HG02938 (cell line): ENCODE data around the gene OXNAD1.

ENCODE experiments used
- ATAC-seq: cut with Tn5 transposase; IDR thresholded peaks from one replicate; pipeline ENCODE4 v1.9.1; 2021; ENCODE audit warnings: mild to moderate bottlenecking, moderate library complexity; ENCODE audit not compliant: unreplicated experiment

The OXNAD1 gene

DNA sequence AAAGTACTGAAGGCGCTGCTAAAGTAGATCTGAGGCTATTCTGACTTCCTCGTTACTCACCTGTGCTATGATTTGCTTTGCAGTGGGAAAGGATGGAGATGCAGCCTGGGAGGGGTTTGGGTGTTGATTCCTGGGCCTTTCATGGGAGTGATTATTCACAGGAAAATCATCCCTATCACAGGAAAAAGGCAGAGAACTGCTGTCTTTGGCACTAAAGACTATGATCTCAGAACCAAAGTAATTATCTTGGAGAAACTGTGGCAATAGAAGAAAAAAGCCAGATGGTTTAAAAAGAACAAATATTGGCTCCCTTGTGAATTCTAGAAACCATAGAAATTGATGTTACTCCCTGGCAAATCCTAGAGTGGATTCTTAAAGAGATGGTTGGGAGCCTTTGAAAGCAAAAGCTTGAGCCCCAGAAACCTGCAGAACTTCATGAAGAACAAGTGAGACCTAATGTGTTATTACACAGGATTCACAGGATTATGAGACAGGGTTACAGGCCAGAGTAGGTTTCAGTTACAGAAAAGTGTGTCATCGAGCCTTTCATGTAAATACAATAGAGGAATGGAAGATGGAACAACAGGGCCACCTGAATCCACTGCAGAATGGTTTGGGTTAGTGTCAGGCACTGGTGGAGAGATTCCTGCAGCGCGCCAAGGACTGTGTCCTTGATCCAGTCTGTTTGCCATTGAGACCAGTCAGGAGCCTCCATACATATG lies 85.7 kb downstream of the OXNAD1 start:
- no peak for ATAC-seq

- ATAC-seq, result no peak
Measured at GRCh38 chr3:16352428-16352827, 87.4 kb downstream of the OXNAD1 start.

- no peak for ATAC-seq
Measured at GRCh38 chr3:16354291-16354690, 89.3 kb downstream of the OXNAD1 start.
